GM18499 (cell line): ENCODE data around the gene EYA4.

Experiments
- ATAC-seq: cut with Tn5 transposase; IDR thresholded peaks from one replicate; pipeline ENCODE4 v1.9.1; 2021; ENCODE audit warnings: moderate number of reproducible peaks; ENCODE audit not compliant: insufficient read depth, unreplicated experiment

Gene EYA4

GRCh38 chr6:133339543-133340384, 98.6 kb downstream of the EYA4 start:
- no peak for ATAC-seq

DNA sequence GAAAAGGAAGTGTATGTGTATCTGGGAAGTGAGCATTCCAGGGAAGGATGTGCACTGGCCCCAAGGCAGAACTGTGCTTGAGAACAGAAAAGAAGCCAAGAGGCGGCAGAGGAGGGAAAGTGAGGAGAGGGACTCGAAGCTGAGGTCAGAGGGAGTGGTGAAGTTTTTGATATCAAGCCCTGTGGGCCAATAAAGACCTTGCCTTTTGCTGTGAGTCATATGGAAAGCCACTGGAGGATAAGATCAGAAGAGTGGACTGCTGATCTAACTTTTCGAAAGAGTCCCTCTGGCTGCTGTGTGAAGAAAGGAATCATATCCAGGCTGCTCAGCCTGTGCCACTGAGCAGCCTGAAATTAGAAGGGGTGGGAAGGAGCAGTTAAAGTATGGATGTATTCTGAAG, 99.4 kb downstream of the EYA4 start:
- no peak for ATAC-seq

- ATAC-seq: no peak
These were observed 100.5 kb downstream of the EYA4 start for GRCh38 chr6:133341607-133342158.

- no peak for ATAC-seq
These were observed 102.1 kb downstream of the EYA4 start for GRCh38 chr6:133343220-133343619.

DNA sequence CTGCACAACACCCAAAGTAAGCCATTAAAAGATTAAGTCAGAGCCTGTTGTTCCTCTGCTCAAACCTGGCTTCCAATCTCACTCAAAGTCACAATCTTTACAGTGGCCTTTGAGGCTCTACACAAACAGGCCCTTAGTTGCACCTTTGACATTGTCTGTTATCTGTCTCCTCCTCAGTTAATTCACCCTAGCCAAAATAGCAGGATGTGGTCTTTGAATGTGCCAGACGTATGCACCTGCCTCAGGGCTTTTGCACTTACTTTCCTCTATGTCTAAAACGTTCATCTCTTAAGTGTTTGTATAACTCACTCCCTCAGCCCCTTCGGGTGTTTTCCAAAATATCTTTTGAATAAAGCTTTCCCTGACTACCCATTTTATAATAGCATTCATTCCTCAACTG, 107.7 kb downstream of the EYA4 start:
- ATAC-seq: no peak

DNA sequence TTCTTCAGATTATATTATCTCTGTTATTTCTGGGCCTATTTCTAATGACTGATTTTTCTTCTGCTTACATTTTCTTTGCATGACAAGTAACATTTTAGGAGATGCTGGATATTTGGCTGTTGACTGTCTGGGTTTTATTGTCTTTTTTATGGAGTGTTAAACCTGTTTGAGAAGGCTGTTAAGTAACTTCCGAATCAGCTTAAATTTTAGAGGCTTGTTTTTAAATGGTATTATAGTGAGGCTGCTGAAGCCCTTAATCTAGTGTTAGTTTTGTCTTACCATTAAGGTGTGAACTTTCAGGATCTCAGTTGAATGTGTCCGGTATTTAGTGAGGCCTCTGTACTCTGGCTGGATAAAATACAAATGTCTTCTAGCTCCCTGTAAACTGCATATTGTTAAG, 109.8 kb downstream of the EYA4 start:
- no peak for ATAC-seq

GRCh38 chr6:133352046-133352445, 110.9 kb downstream of the EYA4 start:
- no peak for ATAC-seq

- no peak for ATAC-seq
These were observed 111.9 kb downstream of the EYA4 start for GRCh38 chr6:133353061-133353460.

GRCh38 chr6:133355922-133356321, 114.8 kb downstream of the EYA4 start:
- ATAC-seq: no peak

DNA sequence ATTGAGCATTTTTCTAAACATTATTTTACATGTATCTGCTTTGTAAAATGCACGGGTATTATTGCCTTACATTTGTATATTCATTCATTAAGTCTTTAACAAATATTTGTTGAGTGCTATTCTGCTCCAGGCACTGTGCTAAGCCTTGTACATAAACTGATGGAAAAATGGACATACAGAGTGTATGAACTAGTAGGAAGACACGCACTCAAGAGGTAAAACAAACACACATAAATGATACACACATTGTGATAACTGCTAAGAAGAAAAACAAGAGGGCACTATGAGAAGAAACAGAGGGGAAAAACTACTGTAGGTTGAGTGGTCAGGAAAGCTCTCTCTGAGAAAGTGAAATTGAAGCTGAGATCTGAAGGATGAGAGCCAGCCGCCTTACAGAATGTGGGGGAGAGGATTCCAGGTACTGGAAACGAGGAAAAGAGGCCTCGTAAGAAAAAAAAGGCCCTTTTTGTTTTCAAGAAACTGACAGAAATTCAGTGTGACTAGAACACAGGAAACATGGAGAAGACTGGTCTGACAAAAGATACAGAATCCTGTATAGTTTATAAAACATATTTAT, 117.5 kb downstream of the EYA4 start:
- no peak for ATAC-seq

DNA sequence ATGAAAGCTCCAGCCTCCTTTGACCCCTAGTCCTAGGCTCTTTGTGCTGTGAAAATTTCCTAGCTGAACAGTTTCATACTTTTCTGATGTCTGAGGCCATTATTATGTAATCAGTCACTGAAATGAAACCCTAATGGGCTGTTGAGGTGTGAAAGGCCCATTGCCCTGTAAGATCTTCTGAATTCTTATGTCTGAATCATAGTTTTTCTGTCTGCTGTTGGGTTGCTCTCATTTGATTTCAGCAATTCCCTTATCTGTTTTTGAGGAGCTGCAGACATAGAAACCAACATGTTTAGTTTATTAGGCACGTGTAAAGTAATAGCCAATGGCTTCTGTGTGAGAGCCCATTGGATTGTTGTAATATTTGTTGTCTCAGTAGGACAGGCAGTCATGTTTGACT, 118.1 kb downstream of the EYA4 start:
- ATAC-seq: no peak

- no peak for ATAC-seq
These were observed 118.6 kb downstream of the EYA4 start for GRCh38 chr6:133359760-133360159.

DNA sequence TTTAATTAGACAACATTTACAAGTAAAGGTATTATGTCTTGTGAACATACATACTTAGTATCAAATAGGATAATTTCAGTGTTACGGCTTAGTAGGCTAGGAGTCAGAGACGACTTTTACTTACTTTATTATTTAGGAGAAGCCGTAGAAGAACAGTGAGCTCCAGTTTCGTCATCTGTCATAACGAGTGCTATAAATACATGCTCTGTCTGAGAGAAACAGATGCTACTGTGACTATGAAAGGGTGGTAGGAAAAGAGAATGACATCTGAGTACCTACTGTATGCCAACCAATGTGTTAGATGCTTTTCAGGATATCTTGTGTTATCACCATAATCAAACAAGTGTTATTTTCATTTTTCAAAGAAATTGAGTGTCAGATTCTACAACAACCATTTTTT, 119.0 kb downstream of the EYA4 start:
- no peak for ATAC-seq

GRCh38 chr6:133362813-133363212, 121.7 kb downstream of the EYA4 start:
- no peak for ATAC-seq

- ATAC-seq: no peak
These were observed 127.5 kb downstream of the EYA4 start for GRCh38 chr6:133368664-133369063.

DNA sequence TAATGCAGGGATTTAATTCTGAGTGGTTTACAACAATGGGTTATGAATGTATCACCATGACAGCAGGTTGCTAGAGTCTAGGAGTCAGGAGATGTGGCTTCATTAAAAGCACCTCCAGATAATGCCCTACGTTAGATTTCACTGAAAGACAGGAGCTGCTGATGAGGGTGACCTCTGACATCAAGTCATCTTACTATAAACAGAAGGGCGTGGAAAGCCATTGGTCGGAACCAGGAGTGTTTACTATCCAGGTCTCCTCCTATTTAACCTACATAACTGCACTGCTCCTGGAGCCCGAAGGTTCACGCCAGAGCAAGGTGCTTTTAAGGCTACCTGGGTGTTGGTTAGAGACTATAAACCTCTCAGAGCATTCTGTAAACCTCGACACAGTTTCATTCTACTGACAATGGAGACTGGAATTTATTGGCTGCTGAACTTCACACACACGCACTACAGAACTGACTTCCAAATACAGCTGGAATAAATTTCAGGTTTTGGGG, 128.7 kb downstream of the EYA4 start:
- no peak for ATAC-seq

GRCh38 chr6:133376743-133377142, 135.6 kb downstream of the EYA4 start:
- ATAC-seq: no peak

GRCh38 chr6:133377219-133377618, 136.1 kb downstream of the EYA4 start:
- no peak for ATAC-seq

- ATAC-seq: no peak
These were observed 138.9 kb downstream of the EYA4 start for GRCh38 chr6:133380047-133380446.

DNA sequence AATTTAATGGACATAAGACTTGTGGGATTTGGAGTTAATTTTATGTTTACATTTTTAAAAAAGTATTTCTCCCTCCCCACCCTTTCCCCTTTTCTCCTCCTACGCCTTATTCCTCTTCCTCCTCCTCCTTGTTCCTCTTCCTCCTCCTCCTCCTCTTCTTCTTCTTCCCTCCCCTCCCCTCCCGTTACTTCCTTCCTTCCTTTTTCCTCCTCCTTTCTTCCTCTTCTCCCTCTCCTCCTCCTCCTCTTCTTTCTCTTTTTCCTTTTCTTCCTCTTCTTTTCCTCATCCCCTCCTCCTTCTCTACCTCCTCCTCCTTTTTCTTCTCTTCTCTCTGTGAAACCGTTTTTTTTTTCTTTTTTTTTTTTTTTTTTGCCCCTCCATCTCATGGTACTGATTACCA, 139.6 kb downstream of the EYA4 start:
- ATAC-seq: no peak

DNA sequence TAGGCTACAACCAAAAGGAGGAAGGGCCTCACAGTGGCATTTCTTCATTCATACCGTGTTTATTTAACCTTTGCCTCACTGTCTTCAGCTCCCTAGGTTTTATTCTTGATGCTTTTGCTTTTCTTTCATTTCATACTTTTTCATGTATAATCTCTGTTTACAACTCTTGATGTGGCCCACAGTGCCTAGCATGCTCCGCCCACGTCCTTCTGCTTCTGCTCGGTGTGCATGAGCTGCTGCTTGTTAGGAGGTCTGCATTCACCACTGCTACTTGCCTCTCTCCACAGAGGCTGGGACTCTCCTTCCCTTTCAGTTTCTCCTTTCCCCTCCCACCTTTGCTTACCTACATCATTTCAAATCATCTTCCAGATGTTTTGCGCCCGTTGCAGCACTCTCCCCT, 147.6 kb downstream of the EYA4 start:
- no peak for ATAC-seq

DNA sequence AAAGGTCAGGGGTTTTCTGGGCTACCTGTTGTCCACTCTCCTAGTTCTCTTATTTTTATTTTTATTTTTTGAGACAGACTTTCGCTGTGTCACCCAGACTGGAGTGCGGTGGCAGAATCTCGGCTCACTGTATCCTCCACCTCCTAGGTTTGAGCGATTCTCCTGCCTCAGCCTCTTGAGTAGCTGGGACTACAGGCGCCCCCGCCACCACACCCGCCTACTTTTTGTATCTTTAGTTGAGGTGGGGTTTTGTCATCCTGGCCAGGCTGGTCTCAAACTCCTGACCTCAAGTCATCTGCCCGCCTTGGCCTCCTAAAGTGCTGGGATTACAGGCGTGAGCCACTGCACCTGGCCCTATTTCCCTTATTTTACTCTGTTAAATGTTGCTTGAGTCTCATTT, 149.0 kb downstream of the EYA4 start:
- no peak for ATAC-seq
